B cell (primary cell): ENCODE data around the gene DDX28. TPM values are rescaled to one million over a fixed set of nuclear protein-coding genes. Genes with fewer than 3 reads are reported as not detected.
A peak's percentile ranks its signal among the peaks of the same experiment; 100 is the strongest.
"Not testable (repeated sequence)": the region's sequence is repeated elsewhere in the genome, so short reads cannot be mapped to it uniquely, and the experiment has no call there.

ENCODE experiments used
- ATAC-seq: fragments of 200-7000 bp; cut with Tn5 transposase; one replicate; pipeline ENCODE4 v1.10.0; 2021; ENCODE audit warnings: low read depth, mild to moderate bottlenecking, moderate number of reproducible peaks, moderate library complexity
- CTCF ChIA-PET: fragments of 350-600 bp; sonication (Branson Sonifier 250); formaldehyde crosslinking; loops from one replicate; lab custom pipeline; 2021; ENCODE audit warnings: antibody characterized with exemption, inconsistent platforms; lab: Charles Lee
- POLR2A ChIA-PET: fragments of 350-600 bp; sonication (Branson Sonifier 250); formaldehyde crosslinking; loops from one replicate; lab custom pipeline; 2021; ENCODE audit warnings: antibody characterized with exemption; lab: Charles Lee
- DNase-seq: peaks from one replicate; pipeline ENCODE4 v3.0.0; 2013
- H2AFZ ChIP-seq: 2 replicates; pipeline ENCODE4 v1.6.1; 2012; ENCODE audit warnings: mild to moderate bottlenecking, low read depth, low read length; ENCODE audit not compliant: insufficient read depth, poor library complexity, severe bottlenecking
- H3K27ac ChIP-seq, 2 donors: 1 replicate in 1 of 2; 2 replicates in 1 of 2; pipeline ENCODE4 v1.5.1; 2012 to 2013; ENCODE audit warnings: low read length in 2 of 2, mild to moderate bottlenecking in 2 of 2, moderate library complexity in 1 of 2
- H3K27me3 ChIP-seq, 4 experiments: fragments of 200-600 bp in 1 of 4; sonication (generic) in 1 of 4; replicated peaks in 1 of 4; 1 replicate in 2 of 4; 2 replicates in 2 of 4; pipeline versions ENCODE4 v1.6.1 to v1.7.0; 2013 to 2016; ENCODE audit warnings: low read length in 3 of 4, mild to moderate bottlenecking in 2 of 4, mixed read lengths in 1 of 4, moderate library complexity in 1 of 4; ENCODE audit not compliant: insufficient read depth in 4 of 4, control insufficient read depth in 3 of 4; ENCODE audit errors: control extremely low read depth in 1 of 4
- H3K36me3 ChIP-seq, 2 experiments: replicated peaks in 1 of 2; 1 replicate in 1 of 2; 2 replicates in 1 of 2; pipeline versions ENCODE4 v1.6.1 to v1.7.1; 2013; ENCODE audit warnings: low read length in 1 of 2; ENCODE audit not compliant: insufficient read depth in 2 of 2, control insufficient read depth in 1 of 2; ENCODE audit errors: control extremely low read depth in 1 of 2, extremely low read depth in 1 of 2
- H3K4me1 ChIP-seq, 2 donors: fragments of 200-600 bp in 1 of 2; sonication (generic) in 1 of 2; 1 replicate in 1 of 2; 2 replicates in 1 of 2; pipeline versions ENCODE4 v1.5.1 to v1.6.1; 2013 to 2017; ENCODE audit warnings: low read length in 2 of 2; ENCODE audit not compliant: control insufficient read depth in 2 of 2, insufficient read depth in 2 of 2
- H3K4me2 ChIP-seq: replicated peaks from 2 replicates; pipeline ENCODE3; 2012; ENCODE audit warnings: mild to moderate bottlenecking, low read depth, low read length; ENCODE audit not compliant: poor library complexity, severe bottlenecking
- H3K4me3 ChIP-seq, 5 experiments: fragments of 200-600 bp in 1 of 5; sonication (generic) in 1 of 5; 1 replicate in 3 of 5; 2 replicates in 2 of 5; pipeline versions ENCODE4 v1.5.1 to v1.7.0; 2011 to 2016; ENCODE audit warnings: low read length in 4 of 5, mild to moderate bottlenecking in 4 of 5, low read depth in 2 of 5, control low read depth in 1 of 5, moderate library complexity in 1 of 5; ENCODE audit not compliant: insufficient read depth in 1 of 5; ENCODE audit errors: control extremely low read depth in 1 of 5, extremely low read depth in 1 of 5
- H3K79me2 ChIP-seq: fragments of 200-600 bp; sonication (generic); one replicate; pipeline ENCODE4 v1.6.0; 2016; ENCODE audit warnings: low read length; ENCODE audit not compliant: control insufficient read depth, insufficient read depth
- H3K9ac ChIP-seq: fragments of 200-600 bp; sonication (generic); 2 replicates; pipeline ENCODE4 v1.6.1; 2017; ENCODE audit warnings: mild to moderate bottlenecking, low read length, moderate library complexity
- H3K9me3 ChIP-seq, 3 donors: one replicate each; pipeline versions ENCODE4 v1.6.1 to v1.7.1; 2013; ENCODE audit warnings: low read length in 2 of 3; ENCODE audit not compliant: control insufficient read depth in 2 of 3, insufficient read depth in 1 of 3; ENCODE audit errors: control extremely low read depth in 1 of 3
- H4K20me1 ChIP-seq: 2 replicates; pipeline ENCODE4 v1.6.0; 2012; ENCODE audit warnings: mild to moderate bottlenecking, low read length; ENCODE audit not compliant: insufficient read depth, control insufficient read depth, poor library complexity, severe bottlenecking
- H3K27ac Mint-ChIP-seq: one replicate; pipeline ENCODE4 v1.8.0; 2021; ENCODE audit warnings: mixed read lengths
- H3K27me3 Mint-ChIP-seq: one replicate; pipeline ENCODE4 v1.8.0; 2021; ENCODE audit warnings: mixed read lengths
- H3K4me1 Mint-ChIP-seq: one replicate; pipeline ENCODE4 v1.8.0; 2021; ENCODE audit warnings: mixed read lengths
- H3K4me3 Mint-ChIP-seq: one replicate; pipeline ENCODE4 v1.8.0; 2021; ENCODE audit warnings: mixed read lengths
- H3K9me3 Mint-ChIP-seq: one replicate; pipeline ENCODE4 v1.8.0; 2022; ENCODE audit warnings: mixed read lengths; ENCODE audit not compliant: insufficient read depth
- EZH2 ChIP-seq: IDR thresholded peaks from 2 replicates; pipeline ENCODE4 v1.6.1; 2012; ENCODE audit warnings: borderline replicate concordance, low read depth, mild to moderate bottlenecking, moderate library complexity, low read length; ENCODE audit not compliant: insufficient read depth, poor library complexity, severe bottlenecking
- WGBS: methylation state at CpG from one replicate; pipeline ENCODE4 v1.1.5; 2013; ENCODE audit warnings: missing lambda C conversion rate; ENCODE audit not compliant: insufficient coverage; 5-methylcytosine and 5-hydroxymethylcytosine counted together
- intact Hi-C: fragments of 100-400 bp; cut with micrococcal nuclease; formaldehyde crosslinking; loops from one replicate; pipeline ENCODE4 v1.10.0; 2022
- polyA plus RNA-seq: library from polyadenylated mRNA; depleted of rRNA; stranded (reverse); fragments of >200 nt; gene quantifications from 2 replicates; pipeline ENCODE4 v1.2.3, GENCODE V29; 2012
- total RNA-seq, 2 donors: library from RNA; stranded (reverse); fragments of 120-200 nt in 1 of 2; gene quantifications; 1 replicate in 1 of 2; 2 replicates in 1 of 2; pipeline versions ENCODE4 v1.2.3 to v1.2.4, GENCODE V29; 2013 to 2022
- TF ChIP-seq, protein P1 (sequence below): fragments of 200-600 bp; IDR thresholded peaks from one replicate; pipeline ENCODE4 v1.8.0; 2022; ENCODE audit warnings: antibody characterized with exemption, mild to moderate bottlenecking

DDX28 gene
- total and polyA plus RNA-seq, 2 donors (not counting 1 experiment from before 2014, with no cell fraction given) = 8.0 to 20.2 TPM

DNA sequence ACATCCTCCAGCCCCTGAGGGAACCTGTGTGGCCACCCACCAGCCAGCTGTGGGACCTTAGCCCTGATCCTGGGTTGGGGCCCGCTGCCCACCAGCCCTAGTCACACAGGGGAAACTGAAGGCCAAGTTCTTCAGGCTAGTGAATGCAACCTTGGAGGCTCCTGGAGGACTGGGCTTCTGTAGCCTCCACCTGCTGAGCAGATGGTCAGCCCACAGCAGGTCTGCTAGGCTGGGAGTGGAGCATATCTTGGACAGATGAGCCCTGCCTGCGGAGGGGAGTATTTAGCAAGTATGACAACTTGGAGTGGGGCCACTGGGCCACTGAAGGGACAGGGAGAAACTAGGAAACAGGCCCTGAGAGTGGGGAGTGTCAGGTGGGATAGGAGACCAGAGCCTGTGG lies 46.8 kb downstream of the DDX28 start:
- H3K27me3 Mint-ChIP-seq = no peaks in the 10 kb centered on the region
- no peak for TF ChIP-seq EZH2
- TF ChIP-seq, protein P1, sequence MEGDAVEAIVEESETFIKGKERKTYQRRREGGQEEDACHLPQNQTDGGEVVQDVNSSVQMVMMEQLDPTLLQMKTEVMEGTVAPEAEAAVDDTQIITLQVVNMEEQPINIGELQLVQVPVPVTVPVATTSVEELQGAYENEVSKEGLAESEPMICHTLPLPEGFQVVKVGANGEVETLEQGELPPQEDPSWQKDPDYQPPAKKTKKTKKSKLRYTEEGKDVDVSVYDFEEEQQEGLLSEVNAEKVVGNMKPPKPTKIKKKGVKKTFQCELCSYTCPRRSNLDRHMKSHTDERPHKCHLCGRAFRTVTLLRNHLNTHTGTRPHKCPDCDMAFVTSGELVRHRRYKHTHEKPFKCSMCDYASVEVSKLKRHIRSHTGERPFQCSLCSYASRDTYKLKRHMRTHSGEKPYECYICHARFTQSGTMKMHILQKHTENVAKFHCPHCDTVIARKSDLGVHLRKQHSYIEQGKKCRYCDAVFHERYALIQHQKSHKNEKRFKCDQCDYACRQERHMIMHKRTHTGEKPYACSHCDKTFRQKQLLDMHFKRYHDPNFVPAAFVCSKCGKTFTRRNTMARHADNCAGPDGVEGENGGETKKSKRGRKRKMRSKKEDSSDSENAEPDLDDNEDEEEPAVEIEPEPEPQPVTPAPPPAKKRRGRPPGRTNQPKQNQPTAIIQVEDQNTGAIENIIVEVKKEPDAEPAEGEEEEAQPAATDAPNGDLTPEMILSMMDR = no peak
- ChIA-PET CTCF (no interaction called here), POLR2A (no interaction called here)
- Histone ChIP-seq H3K9ac (no peak overlapping the region), H3K9me3 (no peaks in the 10 kb centered on the region), H3K36me3 (no peaks in the 10 kb centered on the region), H3K27ac (no peak overlapping the region), H3K79me2 (no peaks in the 10 kb centered on the region), H4K20me1 (no peaks in the 10 kb centered on the region), H2AFZ (no peak overlapping the region), H3K27me3 (peaks cover 0 to 3% (median 0%) of the 10 kb centered on the region in 4 experiments), H3K4me2 (no peak overlapping the region), H3K4me3 (no peak overlapping the region), H3K4me1 (peaks cover 0 to 6% of the 10 kb centered on the region in 2 donors)
- intact Hi-C loops = no loop called here
- 83% methylated on average over 2 of the region's 2 CpGs for WGBS
- DNase-seq = no peak
- H3K4me3 Mint-ChIP-seq = no peak overlapping the region
- peaks cover 3% of the 10 kb centered on the region for H3K4me1 Mint-ChIP-seq
- no peak for ATAC-seq
- H3K27ac Mint-ChIP-seq = no peak overlapping the region
- H3K9me3 Mint-ChIP-seq = no peaks in the 10 kb centered on the region

DNA sequence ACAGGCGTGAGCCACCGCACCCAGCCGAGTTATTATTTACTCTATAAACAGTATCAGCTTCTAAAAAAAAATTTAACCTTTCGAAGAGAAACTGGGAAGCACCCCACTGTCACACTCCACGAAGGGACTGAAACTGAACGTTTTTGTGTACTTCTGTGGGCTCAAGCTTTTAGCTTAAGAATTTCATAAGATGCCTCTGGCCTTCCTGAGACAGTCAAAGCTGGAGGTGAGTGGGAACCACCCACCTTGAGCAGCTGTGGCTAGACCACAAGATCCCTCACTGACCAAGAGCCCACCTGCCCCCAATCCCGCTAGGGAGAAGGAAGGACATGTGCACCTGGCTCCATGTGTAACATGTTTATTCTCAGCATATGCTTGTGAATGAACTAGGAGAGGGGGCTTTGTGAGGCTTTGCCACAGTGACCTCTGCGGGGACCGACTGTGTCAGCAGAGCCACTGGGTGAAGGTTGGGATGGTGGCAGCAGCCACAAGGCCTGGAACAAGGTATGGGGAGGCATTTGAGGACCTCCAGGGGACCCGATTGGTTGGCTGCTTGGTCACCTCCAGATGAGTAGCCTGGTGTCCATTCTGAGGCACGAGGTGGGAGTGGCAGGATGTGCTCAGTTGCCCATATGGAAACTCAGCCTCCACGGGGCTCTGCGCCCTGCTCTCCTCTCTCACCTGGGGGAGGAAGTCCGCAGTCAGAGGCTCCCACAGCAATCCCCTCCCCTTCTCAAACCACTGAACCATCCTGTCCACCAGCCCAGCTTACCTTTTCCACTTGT lies 47.5 kb downstream of the DDX28 start:
- Mint-ChIP-seq H3K27ac (peak overlapping the region; percentile 26), H3K4me3 (no peak overlapping the region), H3K9me3 (no peaks in the 10 kb centered on the region), H3K27me3 (no peaks in the 10 kb centered on the region), H3K4me1 (peaks cover 3% of the 10 kb centered on the region)
- TF ChIP-seq, protein P1 = no peak
- TF ChIP-seq EZH2 = no peak
- H3K4me1 ChIP-seq = peaks cover 0 to 6% of the 10 kb centered on the region in 2 donors
- H2AFZ ChIP-seq = no peak overlapping the region
- no peak overlapping the region for H3K9ac ChIP-seq
- no peaks in the 10 kb centered on the region for H3K9me3 ChIP-seq
- DNase-seq = no peak
- no peak overlapping the region for H3K4me3 ChIP-seq
- no peak for ATAC-seq
- peaks cover 0 to 1% (median 0%) of the 10 kb centered on the region in 4 experiments for H3K27me3 ChIP-seq
- H4K20me1 ChIP-seq = no peaks in the 10 kb centered on the region
- no peaks in the 10 kb centered on the region for H3K36me3 ChIP-seq
- WGBS = 79% methylated on average over 12 of the region's 14 CpGs
- POLR2A ChIA-PET = interaction anchor here (0.7 kb wide), 1 partner anchor 162 kb away, joined by 3 read pairs; no protein-coding TSS in a partner anchor
- H3K27ac ChIP-seq = no peak overlapping the region
- no peaks in the 10 kb centered on the region for H3K79me2 ChIP-seq
- intact Hi-C loops = no loop called here
- CTCF ChIA-PET = no interaction called here
- H3K4me2 ChIP-seq = no peak overlapping the region

DNA sequence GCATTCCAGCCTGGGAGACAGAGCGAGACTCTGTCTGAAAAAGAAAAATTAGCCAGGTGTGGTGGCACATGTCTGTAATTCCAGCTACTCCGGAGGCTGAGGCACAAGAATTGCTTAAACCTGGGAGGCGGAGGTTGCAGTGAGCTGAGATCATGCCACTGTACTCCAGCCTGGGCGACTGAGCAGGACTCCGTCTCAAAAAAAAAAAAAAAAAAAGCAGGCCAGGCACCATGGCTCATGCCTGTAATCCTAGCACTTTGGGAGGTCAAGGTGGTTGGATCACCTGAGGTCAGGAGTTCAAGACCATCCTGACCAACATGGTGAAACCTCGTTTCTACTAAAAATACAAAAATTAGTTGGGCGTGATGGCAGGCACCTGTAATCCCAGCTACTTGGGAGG lies 50.7 kb downstream of the DDX28 start:
- ChIA-PET POLR2A (interaction anchor here (0.6 to 0.7 kb wide), 2 partner anchors 50 to 72 kb away, joined by 8 read pairs; no protein-coding TSS in a partner anchor), CTCF (interaction anchor here (0.8 to 1.0 kb wide), 2 partner anchors 26 to 34 kb away, joined by 4 read pairs; no protein-coding TSS in a partner anchor)
- intact Hi-C loops, H3K9me3 ChIP-seq, H2AFZ ChIP-seq, H3K27ac Mint-ChIP-seq, H3K27me3 Mint-ChIP-seq, DNase-seq, H3K27ac ChIP-seq, H3K9ac ChIP-seq, H3K4me3 Mint-ChIP-seq, H3K79me2 ChIP-seq, H3K9me3 Mint-ChIP-seq, H3K27me3 ChIP-seq, ATAC-seq, H4K20me1 ChIP-seq, H3K4me2 ChIP-seq, H3K36me3 ChIP-seq, H3K4me3 ChIP-seq: not testable (repeated sequence)
- H3K4me1 ChIP-seq = peaks cover 5 to 19% of the 10 kb centered on the region in 2 donors
- H3K4me1 Mint-ChIP-seq = peaks cover 16% of the 10 kb centered on the region
- WGBS = 98% methylated on average over 4 of the region's 7 CpGs
